Measurements from ENCODE around the gene CACNA2D1. TPM values are rescaled to one million over a fixed set of nuclear protein-coding genes. Genes with fewer than 3 reads are reported as not detected.

CACNA2D1 gene
- total and polyA plus RNA-seq, 7 donors = 0.23 to 115 (median 59.7) TPM

DNA sequence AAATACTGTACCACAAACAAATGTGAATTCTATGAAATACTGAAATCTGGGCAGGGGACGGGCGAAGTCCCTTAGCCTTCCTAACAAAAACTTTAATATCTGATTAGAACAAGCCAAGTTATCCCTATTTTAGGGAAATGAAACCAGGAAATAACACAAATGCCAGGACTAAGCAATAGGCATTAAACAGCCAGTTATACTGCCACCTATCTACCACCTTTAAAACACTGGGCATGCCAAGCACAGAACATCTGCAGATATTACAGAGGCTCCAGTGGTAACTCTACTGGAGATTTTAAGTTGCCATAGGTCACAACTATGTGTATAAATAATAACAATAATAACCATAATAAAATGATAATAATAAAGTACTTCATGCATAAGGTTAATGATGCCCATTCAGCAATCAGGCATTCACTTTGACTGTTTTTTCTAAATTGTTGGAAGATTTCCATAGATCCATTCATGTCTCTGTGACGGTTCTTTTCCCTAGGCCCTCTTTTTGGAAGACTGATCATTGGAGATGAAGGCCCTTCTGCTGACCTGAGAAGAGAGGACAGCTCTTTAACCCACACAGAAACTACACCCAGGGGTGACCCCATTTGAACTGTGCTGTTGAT is 195.7 kb downstream of the CACNA2D1 start:
- intact Hi-C loops (cut with DNase I) = no loop called here
- Histone ChIP-seq H3K27ac (no peak overlapping the region), H3K27me3 (no peaks in the 10 kb centered on the region), H3K4me3 (no peak overlapping the region), H3K36me3 (no peaks in the 10 kb centered on the region), H3K4me1 (peaks cover 0 to 13% (median 3%) of the 10 kb centered on the region in 4 donors), H3K9me3 (no peaks in the 10 kb centered on the region)
- no peak for DNase-seq
- TF ChIP-seq CTCF (IDR thresholded peaks at IDR 0.05) = peak in 1 of 4 experiments; percentile 37
- TF ChIP-seq POLR2AphosphoS5 (IDR thresholded peaks at IDR 0.05) = no peak
- WGBS, 2 donors = 54 to 85% methylated on average over 3 of the region's 3 CpGs

GRCh38 chr7:82244947-82245517 is 198.5 kb downstream of the CACNA2D1 start:
- Histone ChIP-seq H3K27ac (no peak overlapping the region), H3K36me3 (no peaks in the 10 kb centered on the region), H3K4me1 (peaks cover 0 to 19% (median 6%) of the 10 kb centered on the region in 4 donors), H3K27me3 (no peaks in the 10 kb centered on the region), H3K4me3 (no peak overlapping the region), H3K9me3 (no peaks in the 10 kb centered on the region)
- WGBS, 2 donors = 67 to 72% methylated on average over 3 of the region's 3 CpGs
- no peak for TF ChIP-seq CTCF (IDR thresholded peaks at IDR 0.05)
- intact Hi-C loops (cut with DNase I) = no loop called here
- no peak for DNase-seq

DNA sequence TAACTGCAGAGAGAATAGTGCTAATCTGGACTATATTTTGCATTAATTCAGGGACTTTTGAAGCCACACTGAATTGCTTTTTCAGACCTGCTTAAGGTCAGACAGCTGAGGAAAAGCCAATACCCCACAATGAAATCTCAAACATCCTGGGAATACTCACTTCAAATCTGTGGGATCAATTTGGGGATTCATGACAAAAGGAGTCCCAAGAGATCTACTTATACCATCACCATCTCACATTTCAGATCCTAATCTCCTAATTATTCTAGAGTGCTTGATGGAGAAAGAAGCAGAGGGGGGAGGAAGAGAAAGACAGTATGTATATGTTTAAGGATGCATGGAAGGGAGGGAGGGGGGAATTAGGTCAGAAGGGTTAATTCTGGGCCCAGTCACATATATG is 202.2 kb downstream of the CACNA2D1 start:
- Histone ChIP-seq H3K4me1 (peaks cover 0 to 16% (median 4%) of the 10 kb centered on the region in 4 donors), H3K36me3 (no peaks in the 10 kb centered on the region), H3K9me3 (no peaks in the 10 kb centered on the region), H3K27me3 (no peaks in the 10 kb centered on the region), H3K27ac (no peak overlapping the region), H3K4me3 (no peak overlapping the region)
- no peak for DNase-seq
- intact Hi-C loops (cut with DNase I) = no loop called here
- TF ChIP-seq EP300 (IDR thresholded peaks at IDR 0.05) (no peak), POLR2AphosphoS5 (IDR thresholded peaks at IDR 0.05) (no peak), POLR2A (IDR thresholded peaks at IDR 0.05) (no peak), CTCF (IDR thresholded peaks at IDR 0.05) (no peak)

- TF ChIP-seq EP300 (IDR thresholded peaks at IDR 0.05) (no peak), POLR2A (IDR thresholded peaks at IDR 0.05) (no peak), POLR2AphosphoS5 (IDR thresholded peaks at IDR 0.05) (no peak), CTCF (IDR thresholded peaks at IDR 0.05) (no peak)
- H3K27ac ChIP-seq = peak overlapping the region in 2 of 4 donors; percentile 48 to 52
- no peaks in the 10 kb centered on the region for H3K27me3 ChIP-seq
- intact Hi-C loops (cut with DNase I) = loop anchor here (2.0 to 10.0 kb wide), 5 partner anchors 191 to 741 kb away; partner anchors contain the start of gene CACNA2D1
- 92 to 94% methylated on average over 2 of the region's 2 CpGs for WGBS, 2 donors
- no peak for DNase-seq
- H3K9me3 ChIP-seq = no peaks in the 10 kb centered on the region
- H3K4me3 ChIP-seq = no peak overlapping the region
- no peaks in the 10 kb centered on the region for H3K36me3 ChIP-seq
- H3K4me1 ChIP-seq = peaks cover 0 to 21% (median 10%) of the 10 kb centered on the region in 4 donors
Measured at GRCh38 chr7:82235713-82236112, 207.9 kb downstream of the CACNA2D1 start.
